ENCODE measurements around the gene CCR5AS.

The CCR5AS gene

DNA sequence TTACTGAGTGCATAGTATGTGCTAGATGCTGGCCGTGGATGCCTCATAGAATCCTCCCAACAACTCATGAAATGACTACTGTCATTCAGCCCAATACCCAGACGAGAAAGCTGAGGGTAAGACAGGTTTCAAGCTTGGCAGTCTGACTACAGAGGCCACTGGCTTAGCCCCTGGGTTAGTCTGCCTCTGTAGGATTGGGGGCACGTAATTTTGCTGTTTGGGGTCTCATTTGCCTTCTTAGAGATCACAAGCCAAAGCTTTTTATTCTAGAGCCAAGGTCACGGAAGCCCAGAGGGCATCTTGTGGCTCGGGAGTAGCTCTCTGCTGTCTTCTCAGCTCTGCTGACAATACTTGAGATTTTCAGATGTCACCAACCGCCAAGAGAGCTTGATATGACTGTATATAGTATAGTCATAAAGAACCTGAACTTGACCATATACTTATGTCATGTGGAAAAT lies 37.2 kb downstream of the CCR5AS start:
- no peak for DNase-seq
- TF ChIP-seq POLR2A (IDR thresholded peaks at IDR 0.05; ENCODE audit: low read length), result no peak
- no peak for TF ChIP-seq GATA1 (IDR thresholded peaks at IDR 0.05; ENCODE audit: low read depth, low read length)

DNA sequence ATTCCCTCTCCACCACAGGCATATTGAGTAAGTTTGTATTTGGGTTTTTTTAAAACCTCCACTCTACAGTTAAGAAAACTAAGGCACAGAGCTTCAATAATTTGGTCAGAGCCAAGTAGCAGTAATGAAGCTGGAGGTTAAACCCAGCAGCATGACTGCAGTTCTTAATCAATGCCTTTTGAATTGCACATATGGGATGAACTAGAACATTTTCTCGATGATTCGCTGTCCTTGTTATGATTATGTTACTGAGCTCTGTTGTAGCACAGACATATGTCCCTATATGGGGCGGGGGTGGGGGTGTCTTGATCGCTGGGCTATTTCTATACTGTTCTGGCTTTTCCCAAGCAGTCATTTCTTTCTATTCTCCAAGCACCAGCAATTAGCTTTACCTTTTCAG lies 37.7 kb downstream of the CCR5AS start:
- TF ChIP-seq GATA1 (IDR thresholded peaks at IDR 0.05; ENCODE audit: low read depth, low read length) (no peak), POLR2A (IDR thresholded peaks at IDR 0.05; ENCODE audit: low read length) (no peak)
- DNase-seq, result no peak

DNA sequence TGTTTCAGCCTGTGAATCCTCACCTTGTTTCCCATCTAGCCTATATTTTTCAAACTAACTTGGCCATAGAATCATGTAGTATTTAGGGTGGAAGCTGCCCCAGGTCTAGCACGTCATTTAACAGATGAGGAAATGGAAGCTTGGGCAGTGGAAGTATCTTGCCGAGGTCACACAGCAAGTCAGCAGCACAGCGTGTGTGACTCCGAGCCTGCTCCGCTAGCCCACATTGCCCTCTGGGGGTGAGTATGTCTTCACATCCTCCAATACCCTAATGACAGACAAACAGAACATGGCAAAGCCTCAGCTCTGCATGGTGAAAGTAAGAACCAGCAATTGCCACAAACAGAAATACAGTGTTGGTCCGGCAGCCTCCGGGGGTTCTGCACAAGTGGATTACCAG lies 38.3 kb downstream of the CCR5AS start:
- TF ChIP-seq GATA1 (IDR thresholded peaks at IDR 0.05; ENCODE audit: low read depth, low read length), result no peak
- no peak for TF ChIP-seq POLR2A (IDR thresholded peaks at IDR 0.05; ENCODE audit: low read length)
- DNase-seq, result peak; percentile 17 to 39

DNA sequence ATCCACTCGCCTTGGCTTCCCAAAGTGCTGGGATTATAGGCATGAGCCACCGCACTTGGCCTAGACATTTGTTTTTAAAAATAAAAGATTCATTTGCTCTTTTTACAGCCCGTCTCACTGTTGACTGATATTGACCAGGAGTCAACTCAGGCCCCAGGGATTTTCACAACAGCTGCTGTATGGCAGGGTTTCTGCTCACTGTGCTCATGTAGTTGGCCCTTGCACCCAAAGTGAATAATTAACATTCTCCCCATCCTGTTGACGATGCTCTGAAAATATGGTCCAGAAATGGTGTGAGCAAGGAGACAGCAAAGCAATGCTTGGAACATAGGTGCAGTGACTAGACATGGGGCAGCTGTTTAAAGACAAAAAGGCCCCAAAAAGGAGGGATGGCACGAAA lies 39.1 kb downstream of the CCR5AS start:
- TF ChIP-seq GATA1 (IDR thresholded peaks at IDR 0.05; ENCODE audit: low read depth, low read length), result no peak
- no peak for TF ChIP-seq POLR2A (IDR thresholded peaks at IDR 0.05; ENCODE audit: low read length)
- DNase-seq, result no peak

DNA sequence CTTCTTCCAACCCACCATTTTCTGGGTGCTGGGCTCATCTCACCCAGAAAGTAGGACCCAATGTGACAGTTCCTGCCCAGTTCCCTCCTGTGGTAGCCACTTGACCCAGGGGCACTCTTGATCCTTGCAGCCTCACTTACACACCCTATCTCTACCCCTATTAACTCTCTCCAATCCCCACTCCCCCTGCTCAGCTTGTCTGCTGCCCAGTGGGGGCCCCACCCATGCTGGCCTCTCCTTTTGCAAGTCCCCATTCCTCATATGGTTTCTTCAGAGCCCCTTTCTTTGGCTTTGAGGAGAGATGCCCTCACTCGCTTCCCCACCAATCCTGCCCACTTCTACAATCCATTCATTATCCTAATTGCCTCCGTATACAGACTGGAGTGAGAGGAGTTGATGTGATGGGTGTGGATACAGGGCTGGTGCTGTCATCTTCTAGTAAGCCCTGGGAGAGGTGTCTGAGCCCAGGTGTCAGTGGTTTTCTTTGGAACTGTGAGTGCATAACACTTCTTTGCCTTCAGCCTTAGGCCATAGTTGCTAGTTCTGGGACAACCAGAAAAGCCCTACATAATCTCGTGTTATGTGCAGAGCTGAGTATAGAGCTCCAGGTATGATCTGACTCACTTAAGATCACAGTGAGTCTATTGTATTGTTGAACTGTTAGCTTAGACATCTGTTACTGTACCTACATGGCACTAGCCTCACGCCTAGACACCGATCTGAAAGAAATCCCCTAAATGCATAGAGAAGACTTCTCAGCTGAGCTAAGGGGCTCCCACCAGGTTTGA lies 40.9 kb downstream of the CCR5AS start:
- TF ChIP-seq GATA1 (IDR thresholded peaks at IDR 0.05; ENCODE audit: low read depth, low read length) (no peak), POLR2A (IDR thresholded peaks at IDR 0.05; ENCODE audit: low read length) (no peak)
- no peak for DNase-seq

DNA sequence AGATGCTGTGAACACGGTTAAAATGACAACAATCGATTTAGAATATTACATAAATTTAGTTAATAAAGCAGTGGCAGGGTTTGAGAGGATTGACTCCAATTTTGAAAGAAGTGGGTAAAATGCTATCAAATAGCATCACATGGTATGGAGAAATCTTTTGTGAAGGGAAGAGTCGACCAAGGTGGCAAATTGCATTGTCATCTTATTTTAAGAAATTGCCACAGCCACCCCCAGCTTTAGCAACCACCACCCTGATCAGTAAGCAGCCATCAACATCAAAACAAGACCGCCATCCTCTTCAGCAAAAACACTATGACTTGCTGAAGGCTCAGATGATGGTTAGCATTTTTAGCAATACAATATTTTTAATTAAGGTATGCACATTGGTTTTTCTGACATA lies 41.8 kb downstream of the CCR5AS start:
- no peak for DNase-seq
- no peak for TF ChIP-seq GATA1 (IDR thresholded peaks at IDR 0.05; ENCODE audit: low read depth, low read length)
- TF ChIP-seq POLR2A (IDR thresholded peaks at IDR 0.05; ENCODE audit: low read length), result no peak

DNA sequence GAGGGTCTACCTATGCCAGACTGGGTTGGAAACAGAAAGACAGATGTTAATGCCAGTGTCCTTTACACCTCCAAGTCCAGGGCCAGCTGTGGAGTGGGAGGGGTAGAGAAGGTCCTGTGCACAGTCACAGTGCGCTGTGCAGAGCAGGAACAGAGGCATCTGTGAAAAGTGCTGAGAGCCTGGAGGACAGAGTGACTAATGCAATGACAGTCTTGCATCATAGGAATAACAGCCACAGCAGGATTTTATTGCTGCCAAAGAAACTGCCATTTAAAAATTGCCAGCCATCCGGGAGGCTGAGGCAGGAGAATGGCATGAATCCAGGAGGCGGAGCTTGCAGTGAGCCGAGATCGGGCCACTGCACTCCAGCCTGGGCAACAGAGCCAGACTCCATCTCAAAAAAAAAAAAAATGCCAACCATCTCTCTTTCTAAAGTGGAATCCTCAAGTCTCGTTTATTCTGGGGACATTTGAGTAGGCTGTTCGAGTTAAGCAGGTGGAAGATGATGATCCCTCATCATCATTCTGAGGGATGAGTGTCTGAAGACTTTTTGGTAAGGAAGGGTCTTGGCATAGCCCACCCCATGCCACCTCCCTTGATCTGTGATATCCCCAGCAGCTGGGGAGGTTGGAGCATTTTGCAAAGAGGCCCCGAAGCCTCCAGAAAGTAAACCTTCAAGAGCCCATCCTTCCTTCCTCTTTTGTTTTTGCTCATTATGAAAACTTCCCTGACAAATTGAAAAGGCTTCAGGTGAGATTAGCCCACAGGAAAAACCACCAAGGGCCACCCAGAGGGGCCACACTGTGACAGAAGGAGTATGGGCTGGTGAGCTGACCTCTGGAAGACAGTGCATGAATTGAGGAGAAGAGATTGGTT lies 45.2 kb downstream of the CCR5AS start:
- DNase-seq, result no peak
- TF ChIP-seq GATA1 (IDR thresholded peaks at IDR 0.05; ENCODE audit: low read depth, low read length), result no peak

DNA sequence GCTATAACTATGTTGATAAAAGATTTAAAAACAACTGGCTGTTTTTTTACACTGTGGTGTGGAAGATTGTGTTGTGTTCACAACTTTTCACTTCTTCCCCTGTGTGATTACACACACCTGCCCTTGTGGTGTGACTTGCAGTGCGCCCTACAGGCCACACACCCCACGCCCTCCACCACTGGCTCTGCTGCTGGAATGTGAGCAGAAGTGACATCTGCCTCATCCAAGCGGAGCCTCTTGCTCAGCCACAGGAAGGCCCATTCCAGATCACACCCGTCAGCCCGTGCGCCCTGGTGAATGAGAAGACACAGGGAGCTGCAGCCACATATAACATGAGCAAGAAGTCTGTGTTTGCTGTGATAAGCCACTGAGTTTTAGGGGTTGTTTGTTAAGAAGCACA lies 46.0 kb downstream of the CCR5AS start:
- TF ChIP-seq POLR2A (IDR thresholded peaks at IDR 0.05; ENCODE audit: low read length) (no peak), GATA1 (IDR thresholded peaks at IDR 0.05; ENCODE audit: low read depth, low read length) (no peak)
- DNase-seq, result no peak

DNA sequence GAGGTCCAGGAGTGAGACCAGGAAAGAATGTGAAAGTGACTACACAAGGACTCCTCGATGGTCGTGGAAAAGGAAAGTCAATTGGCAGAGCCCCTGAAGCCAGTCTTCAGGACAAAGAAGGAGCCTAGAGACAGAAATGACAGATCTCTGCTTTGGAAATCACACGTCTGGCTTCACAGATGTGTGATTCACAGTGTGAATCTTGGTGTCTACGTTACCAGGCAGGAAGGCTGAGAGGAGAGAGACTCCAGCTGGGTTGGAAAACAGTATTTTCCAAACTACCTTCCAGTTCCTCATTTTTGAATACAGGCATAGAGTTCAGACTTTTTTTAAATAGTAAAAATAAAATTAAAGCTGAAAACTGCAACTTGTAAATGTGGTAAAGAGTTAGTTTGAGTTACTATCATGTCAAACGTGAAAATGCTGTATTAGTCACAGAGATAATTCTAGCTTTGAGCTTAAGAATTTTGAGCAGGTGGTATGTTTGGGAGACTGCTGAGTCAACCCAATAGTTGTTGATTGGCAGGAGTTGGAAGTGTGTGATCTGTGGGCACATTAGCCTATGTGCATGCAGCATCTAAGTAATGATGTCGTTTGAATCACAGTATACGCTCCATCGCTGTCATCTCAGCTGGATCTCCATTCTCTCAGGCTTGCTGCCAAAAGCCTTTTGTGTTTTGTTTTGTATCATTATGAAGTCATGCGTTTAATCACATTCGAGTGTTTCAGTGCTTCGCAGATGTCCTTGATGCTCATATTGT lies 47.0 kb downstream of the CCR5AS start:
- no peak for DNase-seq
- no peak for TF ChIP-seq GATA1 (IDR thresholded peaks at IDR 0.05; ENCODE audit: low read depth, low read length)
- TF ChIP-seq POLR2A (IDR thresholded peaks at IDR 0.05; ENCODE audit: low read length), result no peak

DNA sequence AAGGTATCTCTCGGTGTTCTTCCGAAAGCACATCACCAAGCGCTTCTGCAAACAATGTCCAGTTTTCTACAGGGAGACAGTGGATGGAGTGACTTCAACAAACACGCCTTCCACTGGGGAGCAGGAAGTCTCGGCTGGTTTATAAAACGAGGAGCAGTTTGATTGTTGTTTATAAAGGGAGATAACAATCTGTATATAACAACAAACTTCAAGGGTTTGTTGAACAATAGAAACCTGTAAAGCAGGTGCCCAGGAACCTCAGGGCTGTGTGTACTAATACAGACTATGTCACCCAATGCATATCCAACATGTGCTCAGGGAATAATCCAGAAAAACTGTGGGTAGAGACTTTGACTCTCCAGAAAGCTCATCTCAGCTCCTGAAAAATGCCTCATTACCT lies 48.4 kb downstream of the CCR5AS start:
- DNase-seq, result no peak
- TF ChIP-seq POLR2A (IDR thresholded peaks at IDR 0.05; ENCODE audit: low read length) (no peak), GATA1 (IDR thresholded peaks at IDR 0.05; ENCODE audit: low read depth, low read length) (no peak)

DNA sequence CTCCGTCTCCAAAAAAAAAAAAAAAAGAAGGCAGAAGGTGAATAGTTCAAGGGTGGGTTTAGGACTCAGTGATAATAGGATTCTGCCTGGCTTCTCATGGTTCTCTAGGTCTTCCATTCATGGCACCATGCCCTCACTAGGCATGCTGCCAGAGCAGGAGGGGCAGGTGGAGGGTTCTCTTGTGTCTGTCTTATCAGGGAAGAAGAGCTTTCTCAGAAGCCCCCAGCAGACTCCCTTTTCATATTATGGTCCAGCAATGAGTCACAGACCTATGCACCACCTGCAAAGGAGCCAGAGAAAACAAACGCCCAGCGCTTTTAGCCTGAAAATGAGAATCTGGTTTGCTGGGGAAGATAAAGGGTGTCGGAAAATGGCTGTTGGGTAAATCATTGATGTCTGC lies 50.0 kb downstream of the CCR5AS start:
- DNase-seq, result no peak
- TF ChIP-seq POLR2A (IDR thresholded peaks at IDR 0.05; ENCODE audit: low read length) (no peak), GATA1 (IDR thresholded peaks at IDR 0.05; ENCODE audit: low read depth, low read length) (no peak)

DNA sequence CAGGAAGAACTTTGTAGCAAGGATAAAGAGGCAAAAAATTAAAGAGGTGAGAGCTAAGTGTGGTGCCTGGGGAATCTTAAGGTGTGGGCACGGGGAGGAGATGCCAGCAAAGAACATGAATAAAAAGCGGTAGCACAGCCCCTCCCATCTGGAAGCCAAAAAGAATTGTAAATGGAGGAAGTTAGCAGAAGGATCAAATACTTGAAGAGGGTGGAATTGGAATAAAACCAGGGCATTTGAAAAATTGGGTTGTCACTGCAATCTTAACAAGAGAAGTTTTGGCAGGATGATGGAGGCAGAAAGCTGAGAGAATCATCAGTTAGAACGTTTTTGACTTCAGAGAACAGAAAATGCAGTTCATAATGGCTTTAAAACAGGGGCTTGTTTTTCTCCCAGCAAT lies 50.6 kb downstream of the CCR5AS start:
- no peak for DNase-seq
- TF ChIP-seq POLR2A (IDR thresholded peaks at IDR 0.05; ENCODE audit: low read length), result no peak
- no peak for TF ChIP-seq GATA1 (IDR thresholded peaks at IDR 0.05; ENCODE audit: low read depth, low read length)

DNA sequence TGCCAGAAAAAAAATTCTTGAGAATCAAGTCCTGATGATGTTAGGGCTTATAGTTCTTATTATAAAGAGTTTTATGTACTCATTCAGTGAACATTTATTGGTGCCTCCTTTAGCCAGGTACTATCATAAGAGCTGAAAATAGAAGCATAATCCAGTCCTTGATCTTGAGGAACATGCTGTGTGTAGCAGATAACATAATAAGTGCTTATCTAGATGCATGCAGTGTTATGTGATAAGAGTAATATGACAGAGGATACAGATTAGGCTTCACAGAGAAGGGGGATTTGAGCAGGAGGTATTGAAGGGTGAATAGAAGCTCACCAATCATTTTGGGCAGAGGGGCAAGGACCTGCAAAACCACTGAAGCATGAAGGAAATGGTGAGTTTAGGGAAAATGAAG lies 51.9 kb downstream of the CCR5AS start:
- no peak for TF ChIP-seq POLR2A (IDR thresholded peaks at IDR 0.05; ENCODE audit: low read length)
- no peak for TF ChIP-seq GATA1 (IDR thresholded peaks at IDR 0.05; ENCODE audit: low read depth, low read length)
- DNase-seq, result peak in 1 of 2 experiments; percentile 11

DNA sequence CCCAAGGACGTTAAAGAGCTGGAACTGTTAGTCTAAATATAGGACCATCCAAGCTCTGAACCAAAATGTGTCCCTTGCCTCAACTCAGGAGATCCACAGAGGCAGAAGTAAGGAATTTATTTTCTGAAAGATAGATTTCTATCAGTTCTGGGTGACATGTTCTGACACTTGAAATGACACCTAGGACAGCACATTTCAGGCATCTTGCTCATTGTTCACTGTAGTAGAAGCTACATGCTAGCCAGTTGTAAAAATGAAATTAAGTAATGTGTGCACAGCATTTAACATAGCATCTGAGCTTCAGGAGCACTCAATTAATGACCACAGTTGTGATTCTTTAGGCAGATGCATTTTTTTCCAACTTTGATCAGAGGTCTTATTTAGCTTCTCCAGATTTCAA lies 52.4 kb downstream of the CCR5AS start:
- DNase-seq, result no peak
- TF ChIP-seq GATA1 (IDR thresholded peaks at IDR 0.05; ENCODE audit: low read depth, low read length), result no peak
- TF ChIP-seq POLR2A (IDR thresholded peaks at IDR 0.05; ENCODE audit: low read length), result no peak

All from erythroblast (primary cell).